Large intestine (tissue), 12 donors: ENCODE data around the gene LCN10. TPM values are rescaled to one million over a fixed set of nuclear protein-coding genes. Genes with fewer than 3 reads are reported as not detected.
"Not testable (repeated sequence)": the region's sequence is repeated elsewhere in the genome, so short reads cannot be mapped to it uniquely, and the experiment has no call there.

Experiments used
- DNase-seq, 2 donors: peaks; one replicate each; pipeline versions ENCODE4 v3.0.0 to v3.0.0-alpha.2; 2013
- H3K27ac ChIP-seq: one replicate; pipeline ENCODE4 v1.5.1; 2013; ENCODE audit warnings: low read length
- H3K27me3 ChIP-seq: 2 replicates; pipeline ENCODE4 v1.6.1; 2013; ENCODE audit warnings: low read length; ENCODE audit not compliant: control insufficient read depth, insufficient read depth
- H3K36me3 ChIP-seq: 2 replicates; pipeline ENCODE4 v1.6.1; 2013; ENCODE audit warnings: low read length; ENCODE audit not compliant: control insufficient read depth, insufficient read depth
- H3K4me1 ChIP-seq: one replicate; pipeline ENCODE4 v1.6.1; 2013; ENCODE audit warnings: low read length; ENCODE audit not compliant: control insufficient read depth, insufficient read depth
- H3K4me3 ChIP-seq: one replicate; pipeline ENCODE4 v1.5.1; 2013; ENCODE audit warnings: low read length
- H3K9me3 ChIP-seq: one replicate; pipeline ENCODE4 v1.6.1; 2013; ENCODE audit warnings: mild to moderate bottlenecking, low read depth, low read length, moderate library complexity; ENCODE audit not compliant: control insufficient read depth
- WGBS: methylation state at CpG from one replicate; pipeline ENCODE4 v1.1.5; 2013; ENCODE audit warnings: low lambda C conversion rate; ENCODE audit not compliant: insufficient coverage; 5-methylcytosine and 5-hydroxymethylcytosine counted together
- long read RNA-seq, 11 donors: transcript quantifications; one replicate each; lab custom pipeline, GENCODE V29; 2026
- polyA plus RNA-seq: library from polyadenylated mRNA; unstranded; fragments of 120-200 nt; gene quantifications from one replicate; pipeline ENCODE4 v1.2.1, GENCODE V29; 2013

LCN10 gene
- polyA plus RNA-seq = 7.8 TPM
- long read RNA-seq, donor 1 = 0 reads
- long read RNA-seq, donor 2 = 0 reads
- long read RNA-seq, donor 3 = 0 reads
- long read RNA-seq, donor 4 = 0 reads
- long read RNA-seq, donor 5, partial matches to known transcripts = 0 of 1 reads
- long read RNA-seq, donor 5, other reads (novel, unspliced or antisense) = 0 of 1 reads
- long read RNA-seq, donor 6 = 0 reads
- long read RNA-seq, donor 7 = 0 reads
- long read RNA-seq, donor 8, partial matches to known transcripts = 0 of 1 reads
- long read RNA-seq, donor 8, other reads (novel, unspliced or antisense) = 0 of 1 reads
- long read RNA-seq, donor 9 = 0 reads
- long read RNA-seq, donor 10 = 0 reads
- long read RNA-seq, donor 11 = 0 reads

- no CpG with 5 or more reads among the region's 25 CpGs for WGBS
- peaks cover 24% of the 10 kb centered on the region for H3K27me3 ChIP-seq
- H3K9me3 ChIP-seq = peaks cover 26% of the 10 kb centered on the region
- H3K4me1 ChIP-seq = peaks cover 30% of the 10 kb centered on the region
- no peak within 1 kb of the TSS for H3K27ac ChIP-seq
- no peaks in the 10 kb centered on the region for H3K36me3 ChIP-seq
- H3K4me3 ChIP-seq = peak within 1 kb of the TSS; percentile 14
- DNase-seq = peak in 1 of 2 donors; percentile 39
These were observed at the start of gene LCN10 for GRCh38 chr9:136742591-136743391. LCN10 (minus strand) TSS chr9:136742940; CDS start chr9:136742903, 37 bp downstream.

GRCh38 chr9:136791516-136792276 lies 49.0 kb upstream of the LCN10 start:
- H3K27ac ChIP-seq = peak overlapping the region; percentile 100
- peak overlapping the region; percentile 98 for H3K4me3 ChIP-seq
- H3K36me3 ChIP-seq = peaks cover 17% of the 10 kb centered on the region
- WGBS = no CpG with 5 or more reads among the region's 29 CpGs
- H3K4me1 ChIP-seq = peaks cover 71% of the 10 kb centered on the region
- DNase-seq = peak; percentile 85 to 87
- H3K9me3 ChIP-seq = no peaks in the 10 kb centered on the region
- no peaks in the 10 kb centered on the region for H3K27me3 ChIP-seq

GRCh38 chr9:136790640-136791515 lies 48.1 kb upstream of the LCN10 start, which contains the start of gene TMEM141:
TMEM141 (plus strand) TSS chr9:136791344; CDS start chr9:136791371, 27 bp downstream.
- WGBS = no CpG with 5 or more reads among the region's 70 CpGs
- Histone ChIP-seq H3K27ac (peak within 1 kb of the TSS; percentile 100), H3K4me3 (peak within 1 kb of the TSS; percentile 98), H3K36me3 (peaks cover 17% of the 10 kb centered on the region), H3K27me3 (no peaks in the 10 kb centered on the region), H3K9me3 (no peaks in the 10 kb centered on the region), H3K4me1 (peaks cover 63% of the 10 kb centered on the region)
- DNase-seq = peak; percentile 99

- Histone ChIP-seq H3K27ac (peak overlapping the region; percentile 96), H3K4me1 (peaks cover 55% of the 10 kb centered on the region), H3K36me3 (peaks cover 13% of the 10 kb centered on the region), H3K4me3 (no peak overlapping the region), H3K27me3 (no peaks in the 10 kb centered on the region), H3K9me3 (no peaks in the 10 kb centered on the region)
- WGBS = no CpG with 5 or more reads among the region's 3 CpGs
- peak in 1 of 2 donors; percentile 86 for DNase-seq
These were observed 46.8 kb upstream of the LCN10 start for GRCh38 chr9:136789523-136789937.

- DNase-seq = peak in 1 of 2 donors; percentile 86
- H3K9me3 ChIP-seq, H3K36me3 ChIP-seq, H3K27me3 ChIP-seq: not testable (repeated sequence)
- Histone ChIP-seq H3K4me3 (peak overlapping the region; percentile 8), H3K27ac (peak overlapping the region; percentile 96), H3K4me1 (peaks cover 51% of the 10 kb centered on the region)
- 10% methylated on average over 4 of the region's 27 CpGs for WGBS
These were observed 46.1 kb upstream of the LCN10 start for GRCh38 chr9:136788644-136789522.

GRCh38 chr9:136787690-136788400 lies 45.1 kb upstream of the LCN10 start:
- H3K4me3 ChIP-seq = peak overlapping the region; percentile 8
- no peaks in the 10 kb centered on the region for H3K9me3 ChIP-seq
- H3K4me1 ChIP-seq = peaks cover 42% of the 10 kb centered on the region
- H3K27me3 ChIP-seq = no peaks in the 10 kb centered on the region
- DNase-seq = peak in 1 of 2 donors; percentile 77
- H3K27ac ChIP-seq = peak overlapping the region; percentile 74
- H3K36me3 ChIP-seq = peaks cover 6% of the 10 kb centered on the region
- WGBS = 23% methylated on average over 3 of the region's 21 CpGs

- H3K9me3 ChIP-seq, H3K27ac ChIP-seq, H3K36me3 ChIP-seq, DNase-seq, H3K4me3 ChIP-seq, H3K27me3 ChIP-seq: not testable (repeated sequence)
- no CpG with 5 or more reads among the region's 4 CpGs for WGBS
- peaks cover 33% of the 10 kb centered on the region for H3K4me1 ChIP-seq
These were observed 44.2 kb upstream of the LCN10 start for GRCh38 chr9:136786983-136787382.

GRCh38 chr9:136786451-136786850 lies 43.7 kb upstream of the LCN10 start:
- WGBS = 70% methylated on average over 2 of the region's 10 CpGs
- Histone ChIP-seq H3K27ac (no peak overlapping the region), H3K4me1 (peaks cover 32% of the 10 kb centered on the region), H3K27me3 (no peaks in the 10 kb centered on the region), H3K36me3 (no peaks in the 10 kb centered on the region), H3K4me3 (no peak overlapping the region), H3K9me3 (no peaks in the 10 kb centered on the region)
- no peak for DNase-seq
